ENCODE results near the gene CAPN3.
A peak's percentile ranks its signal among the peaks of the same experiment; 100 is the strongest.

The CAPN3 gene

DNA sequence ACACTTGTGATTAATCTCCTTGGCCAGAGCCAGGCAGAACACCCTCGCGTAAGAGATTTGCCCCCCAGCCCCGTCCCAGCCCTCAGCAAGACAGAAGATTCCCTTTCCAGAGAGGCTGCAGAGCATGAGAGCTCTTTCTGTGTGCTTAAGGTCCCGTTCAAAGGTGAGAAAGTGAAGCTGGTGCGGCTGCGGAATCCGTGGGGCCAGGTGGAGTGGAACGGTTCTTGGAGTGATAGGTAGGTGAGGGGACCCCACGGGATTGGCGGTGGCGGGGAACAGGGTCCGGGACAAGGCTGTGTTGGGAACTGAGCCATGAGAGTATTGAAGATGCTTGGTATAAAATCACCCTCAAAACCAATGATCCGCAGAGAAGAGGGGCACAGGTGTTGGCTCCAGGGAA is 34.8 kb downstream of the CAPN3 start:
- Histone ChIP-seq H3K36me3 (peaks cover 75% of the 10 kb centered on the region), H3K27ac (no peak overlapping the region), H3K4me1 (ENCODE audit: control insufficient read depth in 1 of 2, insufficient read depth in 1 of 2, low read depth in 1 of 2, low read length in 1 of 2) (peaks cover 8 to 10% of the 10 kb centered on the region in 2 experiments), H3K9me3 (no peaks in the 10 kb centered on the region), H3K27me3 (no peaks in the 10 kb centered on the region), H3K4me3 (ENCODE audit: low read depth in 1 of 2, low read length in 1 of 2) (no peak overlapping the region)
- TF ChIP-seq, protein P1, sequence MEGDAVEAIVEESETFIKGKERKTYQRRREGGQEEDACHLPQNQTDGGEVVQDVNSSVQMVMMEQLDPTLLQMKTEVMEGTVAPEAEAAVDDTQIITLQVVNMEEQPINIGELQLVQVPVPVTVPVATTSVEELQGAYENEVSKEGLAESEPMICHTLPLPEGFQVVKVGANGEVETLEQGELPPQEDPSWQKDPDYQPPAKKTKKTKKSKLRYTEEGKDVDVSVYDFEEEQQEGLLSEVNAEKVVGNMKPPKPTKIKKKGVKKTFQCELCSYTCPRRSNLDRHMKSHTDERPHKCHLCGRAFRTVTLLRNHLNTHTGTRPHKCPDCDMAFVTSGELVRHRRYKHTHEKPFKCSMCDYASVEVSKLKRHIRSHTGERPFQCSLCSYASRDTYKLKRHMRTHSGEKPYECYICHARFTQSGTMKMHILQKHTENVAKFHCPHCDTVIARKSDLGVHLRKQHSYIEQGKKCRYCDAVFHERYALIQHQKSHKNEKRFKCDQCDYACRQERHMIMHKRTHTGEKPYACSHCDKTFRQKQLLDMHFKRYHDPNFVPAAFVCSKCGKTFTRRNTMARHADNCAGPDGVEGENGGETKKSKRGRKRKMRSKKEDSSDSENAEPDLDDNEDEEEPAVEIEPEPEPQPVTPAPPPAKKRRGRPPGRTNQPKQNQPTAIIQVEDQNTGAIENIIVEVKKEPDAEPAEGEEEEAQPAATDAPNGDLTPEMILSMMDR (IDR thresholded peaks at IDR 0.05): no peak

DNA sequence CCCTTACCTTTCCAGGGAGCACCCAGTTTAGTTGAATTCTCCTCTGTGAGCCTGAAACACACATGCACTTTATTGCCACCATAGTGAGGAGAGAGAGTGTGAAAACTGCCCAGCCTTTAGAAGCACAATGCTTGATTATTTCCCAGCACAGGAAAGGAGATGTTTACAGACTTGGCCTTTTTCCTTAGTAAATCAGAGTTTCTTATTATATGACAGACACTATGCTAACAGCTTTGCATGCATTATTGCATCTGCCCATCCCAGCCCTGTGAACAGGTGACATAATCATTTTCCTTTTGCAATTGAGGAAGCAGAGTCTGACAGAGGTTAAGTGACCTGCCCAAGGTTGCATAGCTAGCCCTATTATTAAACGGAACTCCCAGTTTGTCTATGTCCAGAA is 36.5 kb downstream of the CAPN3 start:
- Histone ChIP-seq H3K27ac (peak overlapping the region; percentile 50), H3K4me1 (ENCODE audit: control insufficient read depth in 1 of 2, insufficient read depth in 1 of 2, low read depth in 1 of 2, low read length in 1 of 2) (peaks cover 8 to 10% of the 10 kb centered on the region in 2 experiments), H3K36me3 (peaks cover 79% of the 10 kb centered on the region), H3K27me3 (no peaks in the 10 kb centered on the region), H3K9me3 (no peaks in the 10 kb centered on the region), H3K4me3 (ENCODE audit: low read depth in 1 of 2, low read length in 1 of 2) (no peak overlapping the region)
- TF ChIP-seq, protein P1 (IDR thresholded peaks at IDR 0.05): no peak

DNA sequence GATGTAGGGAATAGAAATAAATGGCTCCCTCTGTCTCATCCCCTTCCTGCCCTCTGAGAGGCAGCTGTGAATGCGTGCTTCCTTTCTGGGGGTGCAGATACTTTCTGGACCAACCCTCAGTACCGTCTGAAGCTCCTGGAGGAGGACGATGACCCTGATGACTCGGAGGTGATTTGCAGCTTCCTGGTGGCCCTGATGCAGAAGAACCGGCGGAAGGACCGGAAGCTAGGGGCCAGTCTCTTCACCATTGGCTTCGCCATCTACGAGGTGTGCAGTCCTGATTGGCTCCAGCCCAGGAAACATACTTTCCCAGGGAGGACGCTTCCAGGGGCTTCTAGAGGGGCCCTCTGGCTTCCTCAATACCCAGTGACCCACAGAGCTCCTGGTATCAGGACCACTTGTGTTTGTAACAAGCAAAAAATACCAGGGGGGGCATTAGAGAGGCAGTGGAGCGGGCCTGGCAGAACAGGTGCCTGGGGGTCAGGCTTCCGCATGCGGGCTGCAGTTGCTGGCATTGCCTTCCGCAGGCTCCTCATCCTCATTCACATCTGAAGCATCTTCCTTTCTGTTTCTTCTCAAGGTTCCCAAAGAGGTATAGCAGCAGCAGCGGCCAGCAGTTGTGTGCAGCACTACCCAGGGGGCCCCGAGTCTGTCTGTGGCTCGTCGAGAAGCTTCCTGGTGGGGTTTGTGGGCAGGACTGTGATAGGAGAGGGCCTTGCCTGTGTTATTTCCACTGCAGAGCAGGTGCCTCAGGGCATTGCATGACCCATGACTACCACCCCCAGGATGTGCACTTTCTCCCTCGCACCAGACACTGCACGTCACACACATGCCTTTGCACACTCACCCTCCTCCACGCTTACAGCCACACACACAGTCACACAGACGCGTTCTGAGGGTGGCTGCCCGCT is 42.5 kb downstream of the CAPN3 start:
- Histone ChIP-seq H3K9me3 (no peaks in the 10 kb centered on the region), H3K27ac (peak overlapping the region; percentile 39), H3K4me1 (ENCODE audit: control insufficient read depth in 1 of 2, insufficient read depth in 1 of 2, low read depth in 1 of 2, low read length in 1 of 2) (peaks cover 0 to 10% of the 10 kb centered on the region in 2 experiments), H3K4me3 (ENCODE audit: low read depth in 1 of 2, low read length in 1 of 2) (no peak overlapping the region), H3K36me3 (peaks cover 97% of the 10 kb centered on the region), H3K27me3 (no peaks in the 10 kb centered on the region)
- TF ChIP-seq, protein P1 (IDR thresholded peaks at IDR 0.05): no peak

DNA sequence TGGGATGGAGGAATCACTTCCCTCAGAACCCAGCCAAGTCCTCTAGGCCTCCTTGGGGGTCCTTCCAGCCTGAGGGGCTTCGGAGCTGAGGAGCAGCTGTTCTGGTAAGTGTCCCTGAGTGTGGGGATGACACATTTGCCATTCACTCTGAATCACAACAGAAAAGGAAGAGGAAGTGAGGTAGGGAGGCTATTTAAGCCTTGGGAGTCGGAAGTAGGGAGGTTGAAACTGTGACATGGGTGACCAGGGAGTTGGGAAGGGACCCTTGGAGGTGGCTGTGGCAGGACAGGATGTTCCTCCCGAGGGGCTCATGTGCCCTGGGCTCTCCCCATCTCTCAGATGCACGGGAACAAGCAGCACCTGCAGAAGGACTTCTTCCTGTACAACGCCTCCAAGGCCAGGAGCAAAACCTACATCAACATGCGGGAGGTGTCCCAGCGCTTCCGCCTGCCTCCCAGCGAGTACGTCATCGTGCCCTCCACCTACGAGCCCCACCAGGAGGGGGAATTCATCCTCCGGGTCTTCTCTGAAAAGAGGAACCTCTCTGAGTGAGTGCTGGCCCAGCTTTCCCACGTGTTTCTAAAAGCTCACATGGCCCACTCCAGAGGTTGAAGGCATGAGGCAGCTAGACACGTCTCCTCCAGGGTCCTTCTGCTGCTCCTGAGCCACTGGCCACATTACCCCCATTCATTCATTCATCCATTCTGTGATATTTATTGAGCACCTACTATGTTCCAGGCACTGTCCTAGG is 43.3 kb downstream of the CAPN3 start:
- TF ChIP-seq, protein P1 (IDR thresholded peaks at IDR 0.05): no peak
- H3K36me3 ChIP-seq: peaks cover 97% of the 10 kb centered on the region
- no peak overlapping the region for H3K4me3 ChIP-seq (ENCODE audit: low read depth in 1 of 2, low read length in 1 of 2)
- peak overlapping the region; percentile 35 for H3K27ac ChIP-seq
- no peaks in the 10 kb centered on the region for H3K9me3 ChIP-seq
- H3K27me3 ChIP-seq: no peaks in the 10 kb centered on the region
- peaks cover 0 to 10% of the 10 kb centered on the region in 2 experiments for H3K4me1 ChIP-seq (ENCODE audit: control insufficient read depth in 1 of 2, insufficient read depth in 1 of 2, low read depth in 1 of 2, low read length in 1 of 2)

DNA sequence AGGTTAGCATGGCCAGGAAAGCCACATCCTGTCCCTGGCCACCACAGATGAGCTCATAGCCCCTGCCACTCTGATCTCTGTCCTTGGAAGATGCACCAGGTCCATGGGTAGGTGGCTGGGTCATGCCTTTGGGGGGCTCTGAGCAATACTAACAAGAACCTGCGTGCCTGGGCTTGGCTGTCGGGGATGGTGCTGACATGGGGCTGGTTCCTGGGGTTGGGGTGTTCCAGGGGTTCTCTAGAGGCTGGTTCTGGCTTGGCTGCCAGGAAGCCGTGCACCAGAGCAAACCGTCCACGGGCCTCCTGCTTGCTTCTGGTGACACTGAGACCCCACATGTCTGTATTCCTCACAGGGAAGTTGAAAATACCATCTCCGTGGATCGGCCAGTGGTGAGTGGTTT is 44.1 kb downstream of the CAPN3 start:
- Histone ChIP-seq H3K27me3 (no peaks in the 10 kb centered on the region), H3K9me3 (no peaks in the 10 kb centered on the region), H3K27ac (no peak overlapping the region), H3K36me3 (peaks cover 97% of the 10 kb centered on the region), H3K4me3 (ENCODE audit: low read depth in 1 of 2, low read length in 1 of 2) (no peak overlapping the region), H3K4me1 (ENCODE audit: control insufficient read depth in 1 of 2, insufficient read depth in 1 of 2, low read depth in 1 of 2, low read length in 1 of 2) (peaks cover 0 to 10% of the 10 kb centered on the region in 2 experiments)
- TF ChIP-seq, protein P1 (IDR thresholded peaks at IDR 0.05): no peak
